Measurements from ENCODE around the gene RANBP3.
A peak's percentile ranks its signal among the peaks of the same experiment; 100 is the strongest.

RANBP3 gene

GRCh38 chr19:5911366-5911765 is 66.6 kb downstream of the RANBP3 start:
- peak overlapping the region; percentile 84 for H3K27ac ChIP-seq
- no peak for DNase-seq (ENCODE audit: low spot score)
- ChIA-PET POLR2A (ENCODE audit: low non-redundant PET) (no interaction called here), CTCF (interaction anchor here (0.6 to 0.7 kb wide), 2 partner anchors 62 to 108 kb away, joined by 3 to 4 read pairs; no protein-coding TSS in a partner anchor)
- TF ChIP-seq, protein P1, sequence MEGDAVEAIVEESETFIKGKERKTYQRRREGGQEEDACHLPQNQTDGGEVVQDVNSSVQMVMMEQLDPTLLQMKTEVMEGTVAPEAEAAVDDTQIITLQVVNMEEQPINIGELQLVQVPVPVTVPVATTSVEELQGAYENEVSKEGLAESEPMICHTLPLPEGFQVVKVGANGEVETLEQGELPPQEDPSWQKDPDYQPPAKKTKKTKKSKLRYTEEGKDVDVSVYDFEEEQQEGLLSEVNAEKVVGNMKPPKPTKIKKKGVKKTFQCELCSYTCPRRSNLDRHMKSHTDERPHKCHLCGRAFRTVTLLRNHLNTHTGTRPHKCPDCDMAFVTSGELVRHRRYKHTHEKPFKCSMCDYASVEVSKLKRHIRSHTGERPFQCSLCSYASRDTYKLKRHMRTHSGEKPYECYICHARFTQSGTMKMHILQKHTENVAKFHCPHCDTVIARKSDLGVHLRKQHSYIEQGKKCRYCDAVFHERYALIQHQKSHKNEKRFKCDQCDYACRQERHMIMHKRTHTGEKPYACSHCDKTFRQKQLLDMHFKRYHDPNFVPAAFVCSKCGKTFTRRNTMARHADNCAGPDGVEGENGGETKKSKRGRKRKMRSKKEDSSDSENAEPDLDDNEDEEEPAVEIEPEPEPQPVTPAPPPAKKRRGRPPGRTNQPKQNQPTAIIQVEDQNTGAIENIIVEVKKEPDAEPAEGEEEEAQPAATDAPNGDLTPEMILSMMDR (conservative IDR thresholded peaks at IDR 0.05; ENCODE audit: low read depth) = no peak

- TF ChIP-seq, protein P1 (conservative IDR thresholded peaks at IDR 0.05; ENCODE audit: low read depth) = no peak
- ChIA-PET POLR2A (ENCODE audit: low non-redundant PET) (no interaction called here), CTCF (interaction anchor here (0.6 kb wide), 1 partner anchor 63 kb away, joined by 4 read pairs; no protein-coding TSS in a partner anchor)
- H3K27ac ChIP-seq = peak overlapping the region; percentile 69
- DNase-seq (ENCODE audit: low spot score) = no peak
Measured at GRCh38 chr19:5910638-5910907, 67.4 kb downstream of the RANBP3 start.

DNA sequence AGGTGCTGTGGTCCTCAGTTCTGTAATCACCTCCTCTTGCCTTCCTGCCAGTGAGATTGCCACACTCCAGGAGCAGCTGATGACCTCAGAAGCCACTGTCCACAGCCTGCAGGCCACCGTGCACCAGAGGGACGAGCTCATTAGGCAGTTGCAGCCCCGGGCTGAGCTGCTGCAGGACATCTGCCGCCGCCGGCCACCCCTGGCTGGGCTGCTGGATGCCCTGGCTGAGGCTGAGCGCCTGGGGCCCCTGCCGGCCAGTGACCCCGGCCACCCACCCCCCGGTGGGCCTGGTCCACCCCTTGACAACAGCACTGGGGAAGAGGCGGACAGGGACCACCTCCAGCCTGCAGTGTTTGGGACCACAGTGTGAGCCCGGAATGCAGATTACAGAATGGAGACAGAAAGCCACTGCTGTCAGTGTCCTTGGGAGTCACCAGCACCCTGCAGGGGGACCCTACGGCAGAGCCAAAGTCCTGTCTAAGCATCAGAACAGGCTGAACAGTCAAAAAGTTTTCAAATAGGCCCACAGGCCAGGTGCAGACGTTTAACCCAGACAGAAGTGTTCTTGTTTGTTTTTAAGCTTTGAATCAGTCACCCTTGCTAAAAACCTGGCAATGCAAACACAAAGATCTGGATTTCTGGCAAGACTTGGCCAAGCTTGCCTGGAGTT is 69.0 kb downstream of the RANBP3 start:
- POLR2A ChIA-PET (ENCODE audit: low non-redundant PET) = interaction anchor here (0.6 kb wide), 1 partner anchor 81 kb away, joined by 3 read pairs; no protein-coding TSS in a partner anchor
- CTCF ChIA-PET = interaction anchor here (0.7 kb wide), 1 partner anchor 392 kb away, joined by 3 read pairs; no protein-coding TSS in a partner anchor
- H3K27ac ChIP-seq = peak overlapping the region; percentile 69

DNA sequence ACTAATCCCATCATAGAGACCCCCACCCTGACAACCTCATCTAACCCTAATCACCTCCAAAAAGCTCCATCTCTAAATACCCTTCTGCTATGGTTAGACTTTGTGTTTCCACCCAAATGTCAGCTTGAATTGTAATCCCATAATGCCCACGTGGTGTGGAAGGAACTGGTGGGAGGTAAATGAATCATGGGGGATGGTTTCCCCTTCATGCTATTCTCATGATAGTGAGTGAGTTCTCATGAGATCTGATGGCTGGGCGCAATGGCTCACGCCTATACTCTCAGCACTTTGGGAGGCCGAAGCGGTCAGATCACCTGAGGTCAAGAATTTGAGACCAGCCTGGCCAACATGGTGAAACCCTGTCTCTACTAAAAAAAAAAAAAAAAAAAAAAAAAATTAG is 70.7 kb downstream of the RANBP3 start:
- TF ChIP-seq, protein P1 (conservative IDR thresholded peaks at IDR 0.05; ENCODE audit: low read depth) = no peak
- POLR2A ChIA-PET (ENCODE audit: low non-redundant PET) = no interaction called here
- CTCF ChIA-PET = no interaction called here
- DNase-seq (ENCODE audit: low spot score) = no peak
- no peak overlapping the region for H3K27ac ChIP-seq

More for the DNA sequence above, 69.0 kb downstream of the RANBP3 start:
- DNase-seq (ENCODE audit: low spot score) = no peak
- TF ChIP-seq, protein P1 (conservative IDR thresholded peaks at IDR 0.05; ENCODE audit: low read depth) = no peak

- TF ChIP-seq, protein P1 (conservative IDR thresholded peaks at IDR 0.05; ENCODE audit: low read depth) = no peak
- ChIA-PET CTCF (interaction anchor here (0.6 kb wide), 1 partner anchor 200 kb away, joined by 6 read pairs; no protein-coding TSS in a partner anchor), POLR2A (ENCODE audit: low non-redundant PET) (no interaction called here)
- H3K27ac ChIP-seq = peak overlapping the region; percentile 96
- DNase-seq (ENCODE audit: low spot score) = no peak
Measured at GRCh38 chr19:5905114-5905778, 72.7 kb downstream of the RANBP3 start.

DNA sequence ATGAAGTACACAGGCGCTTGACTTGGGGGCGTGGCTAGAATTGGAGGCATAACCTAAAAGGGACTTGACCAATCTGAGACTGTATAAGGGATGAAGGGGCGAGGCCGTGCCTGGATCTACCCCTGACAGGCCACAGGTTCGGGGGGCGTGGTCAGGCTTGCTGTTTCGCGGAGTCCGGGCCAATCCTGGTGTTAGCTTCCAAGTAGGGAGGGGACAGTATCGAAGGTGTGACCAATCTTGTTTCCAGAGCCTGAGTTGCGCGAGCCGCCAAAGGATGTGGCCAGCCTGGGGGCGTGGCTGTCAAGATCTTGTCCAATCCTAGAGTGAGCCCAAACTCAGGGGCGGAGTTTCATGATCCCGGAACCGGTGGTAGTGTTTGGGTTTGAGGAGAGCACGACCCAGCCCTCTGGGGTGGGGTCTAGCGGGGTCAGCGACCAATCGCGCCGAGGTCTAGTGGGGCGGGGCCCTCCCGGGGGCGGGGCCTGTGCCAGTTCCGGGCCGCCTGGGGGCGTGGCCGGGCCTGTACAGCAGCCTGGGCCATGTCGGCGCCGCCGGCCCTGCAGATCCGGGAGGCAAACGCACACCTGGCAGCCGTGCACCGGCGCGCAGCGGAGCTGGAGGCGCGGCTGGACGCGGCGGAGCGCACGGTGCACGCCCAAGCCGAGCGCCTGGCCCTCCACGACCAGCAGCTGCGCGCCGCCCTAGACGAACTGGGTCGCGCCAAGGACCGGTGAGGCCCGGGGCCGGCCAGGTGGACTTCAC is 73.4 kb downstream of the RANBP3 start, which contains the start of gene VMAC:
TSS of gene VMAC (plus strand) at position 521 of the 762 bp plus-strand sequence. CDS start at position 540, 19 bp downstream.
- CTCF ChIA-PET = interaction anchor here (0.6 kb wide), 1 partner anchor 44 kb away, joined by 3 read pairs; no protein-coding TSS in a partner anchor
- POLR2A ChIA-PET (ENCODE audit: low non-redundant PET) = interaction anchor here (0.5 to 2.5 kb wide), 6 partner anchors 9 to 985 kb away, joined by 3 to 14 read pairs (median 4); partner anchors contain the start of genes CAPS and NRTN
- peak; percentile 99 for DNase-seq (ENCODE audit: low spot score)
- peak within 1 kb of the TSS; percentile 96 for H3K27ac ChIP-seq
- TF ChIP-seq, protein P1 (conservative IDR thresholded peaks at IDR 0.05; ENCODE audit: low read depth) = no peak
